Nephron progenitor cell (in vitro differentiated cells): ENCODE results near the gene RASSF5.

Experiments
- DNase-seq: peaks from one replicate; pipeline ENCODE4 v3.0.0; 2021
- H3K27ac Mint-ChIP-seq: 2 replicates; pipeline ENCODE4 v1.8.0; 2021; ENCODE audit warnings: mild to moderate bottlenecking, moderate library complexity, mixed read lengths
- H3K27me3 Mint-ChIP-seq: 2 replicates; pipeline ENCODE4 v1.8.0; 2021; ENCODE audit warnings: mild to moderate bottlenecking, low read depth, mixed read lengths; ENCODE audit not compliant: poor library complexity
- H3K36me3 Mint-ChIP-seq: 2 replicates; pipeline ENCODE4 v1.8.0; 2021; ENCODE audit warnings: low read depth, mixed read lengths
- H3K4me1 Mint-ChIP-seq: 2 replicates; pipeline ENCODE4 v1.8.0; 2021; ENCODE audit warnings: mixed read lengths
- H3K4me3 Mint-ChIP-seq: 2 replicates; pipeline ENCODE4 v1.8.0; 2021; ENCODE audit warnings: mild to moderate bottlenecking, moderate library complexity, mixed read lengths
- H3K9me3 Mint-ChIP-seq: 2 replicates; pipeline ENCODE4 v1.8.0; 2021; ENCODE audit warnings: mild to moderate bottlenecking, moderate library complexity, mixed read lengths
- TF ChIP-seq, protein P1 (sequence below): fragments of 200-600 bp; sonication (generic); IDR thresholded peaks from 2 replicates; pipeline ENCODE4 v1.5.0; 2021; ENCODE audit warnings: antibody characterized with exemption

The RASSF5 gene, protein sequence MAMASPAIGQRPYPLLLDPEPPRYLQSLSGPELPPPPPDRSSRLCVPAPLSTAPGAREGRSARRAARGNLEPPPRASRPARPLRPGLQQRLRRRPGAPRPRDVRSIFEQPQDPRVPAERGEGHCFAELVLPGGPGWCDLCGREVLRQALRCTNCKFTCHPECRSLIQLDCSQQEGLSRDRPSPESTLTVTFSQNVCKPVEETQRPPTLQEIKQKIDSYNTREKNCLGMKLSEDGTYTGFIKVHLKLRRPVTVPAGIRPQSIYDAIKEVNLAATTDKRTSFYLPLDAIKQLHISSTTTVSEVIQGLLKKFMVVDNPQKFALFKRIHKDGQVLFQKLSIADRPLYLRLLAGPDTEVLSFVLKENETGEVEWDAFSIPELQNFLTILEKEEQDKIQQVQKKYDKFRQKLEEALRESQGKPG

DNA sequence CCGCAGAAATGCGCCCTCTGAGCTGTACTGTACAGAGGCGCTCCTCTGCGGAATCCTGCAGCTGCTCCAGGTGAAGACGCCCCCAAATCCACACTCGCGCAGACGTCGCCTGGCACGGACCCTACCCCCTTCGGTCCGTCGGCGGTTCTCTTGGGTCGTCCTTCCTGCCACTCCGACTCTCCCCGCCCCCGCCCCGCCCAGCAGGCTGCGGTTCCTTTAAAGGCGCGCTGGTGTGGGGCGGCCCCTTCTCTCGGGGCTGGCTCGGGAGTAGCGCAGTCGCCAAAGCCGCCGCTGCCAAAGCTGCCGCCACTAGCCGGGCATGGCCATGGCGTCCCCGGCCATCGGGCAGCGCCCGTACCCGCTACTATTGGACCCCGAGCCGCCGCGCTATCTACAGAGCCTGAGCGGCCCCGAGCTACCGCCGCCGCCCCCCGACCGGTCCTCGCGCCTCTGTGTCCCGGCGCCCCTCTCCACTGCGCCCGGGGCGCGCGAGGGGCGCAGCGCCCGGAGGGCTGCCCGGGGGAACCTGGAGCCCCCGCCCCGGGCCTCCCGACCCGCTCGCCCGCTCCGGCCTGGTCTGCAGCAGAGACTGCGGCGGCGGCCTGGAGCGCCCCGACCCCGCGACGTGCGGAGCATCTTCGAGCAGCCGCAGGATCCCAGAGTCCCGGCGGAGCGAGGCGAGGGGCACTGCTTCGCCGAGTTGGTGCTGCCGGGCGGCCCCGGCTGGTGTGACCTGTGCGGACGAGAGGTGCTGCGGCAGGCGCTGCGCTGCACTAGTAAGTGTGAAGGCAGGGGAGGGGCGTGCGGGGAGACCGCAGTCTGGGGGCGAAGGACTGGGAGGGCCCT is at the start of gene RASSF5:
TSS of gene RASSF5 (plus strand) at position 248 of the 846 bp plus-strand sequence. CDS start at position 320, 72 bp downstream.
- Mint-ChIP-seq H3K9me3 (no peaks in the 10 kb centered on the region), H3K4me1 (peaks cover 43% of the 10 kb centered on the region), H3K27ac (no peak within 1 kb of the TSS), H3K27me3 (peaks cover 87% of the 10 kb centered on the region), H3K4me3 (peak within 1 kb of the TSS; percentile 76), H3K36me3 (no peaks in the 10 kb centered on the region)
- peak; percentile 75 for DNase-seq
- TF ChIP-seq, protein P1, sequence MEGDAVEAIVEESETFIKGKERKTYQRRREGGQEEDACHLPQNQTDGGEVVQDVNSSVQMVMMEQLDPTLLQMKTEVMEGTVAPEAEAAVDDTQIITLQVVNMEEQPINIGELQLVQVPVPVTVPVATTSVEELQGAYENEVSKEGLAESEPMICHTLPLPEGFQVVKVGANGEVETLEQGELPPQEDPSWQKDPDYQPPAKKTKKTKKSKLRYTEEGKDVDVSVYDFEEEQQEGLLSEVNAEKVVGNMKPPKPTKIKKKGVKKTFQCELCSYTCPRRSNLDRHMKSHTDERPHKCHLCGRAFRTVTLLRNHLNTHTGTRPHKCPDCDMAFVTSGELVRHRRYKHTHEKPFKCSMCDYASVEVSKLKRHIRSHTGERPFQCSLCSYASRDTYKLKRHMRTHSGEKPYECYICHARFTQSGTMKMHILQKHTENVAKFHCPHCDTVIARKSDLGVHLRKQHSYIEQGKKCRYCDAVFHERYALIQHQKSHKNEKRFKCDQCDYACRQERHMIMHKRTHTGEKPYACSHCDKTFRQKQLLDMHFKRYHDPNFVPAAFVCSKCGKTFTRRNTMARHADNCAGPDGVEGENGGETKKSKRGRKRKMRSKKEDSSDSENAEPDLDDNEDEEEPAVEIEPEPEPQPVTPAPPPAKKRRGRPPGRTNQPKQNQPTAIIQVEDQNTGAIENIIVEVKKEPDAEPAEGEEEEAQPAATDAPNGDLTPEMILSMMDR: no peak

DNA sequence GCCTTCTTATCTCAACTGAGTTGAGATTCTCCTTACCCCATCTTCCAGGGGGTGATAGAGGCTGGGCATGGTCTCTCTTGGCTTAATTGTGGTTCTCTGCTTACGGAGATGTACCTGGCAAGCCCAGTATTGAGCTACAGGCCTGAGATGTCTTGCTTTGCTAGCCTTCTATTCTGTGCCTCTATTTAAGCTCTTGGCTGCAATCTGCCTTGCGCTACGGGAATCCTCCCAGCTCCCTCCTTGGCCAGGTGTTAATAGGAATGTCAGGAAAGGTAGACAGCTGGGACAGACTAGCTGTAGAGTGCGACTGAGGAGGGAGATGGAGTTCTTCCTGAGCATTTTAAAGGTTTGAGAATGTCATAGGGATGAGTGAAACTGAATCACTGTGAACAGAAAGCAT is 47.6 kb upstream of the RASSF5 start:
- Mint-ChIP-seq H3K4me3 (no peak overlapping the region), H3K36me3 (peaks cover 50% of the 10 kb centered on the region), H3K27ac (no peak overlapping the region), H3K27me3 (no peaks in the 10 kb centered on the region), H3K9me3 (no peaks in the 10 kb centered on the region), H3K4me1 (peaks cover 34% of the 10 kb centered on the region)
- TF ChIP-seq, protein P1: no peak
- DNase-seq: no peak

DNA sequence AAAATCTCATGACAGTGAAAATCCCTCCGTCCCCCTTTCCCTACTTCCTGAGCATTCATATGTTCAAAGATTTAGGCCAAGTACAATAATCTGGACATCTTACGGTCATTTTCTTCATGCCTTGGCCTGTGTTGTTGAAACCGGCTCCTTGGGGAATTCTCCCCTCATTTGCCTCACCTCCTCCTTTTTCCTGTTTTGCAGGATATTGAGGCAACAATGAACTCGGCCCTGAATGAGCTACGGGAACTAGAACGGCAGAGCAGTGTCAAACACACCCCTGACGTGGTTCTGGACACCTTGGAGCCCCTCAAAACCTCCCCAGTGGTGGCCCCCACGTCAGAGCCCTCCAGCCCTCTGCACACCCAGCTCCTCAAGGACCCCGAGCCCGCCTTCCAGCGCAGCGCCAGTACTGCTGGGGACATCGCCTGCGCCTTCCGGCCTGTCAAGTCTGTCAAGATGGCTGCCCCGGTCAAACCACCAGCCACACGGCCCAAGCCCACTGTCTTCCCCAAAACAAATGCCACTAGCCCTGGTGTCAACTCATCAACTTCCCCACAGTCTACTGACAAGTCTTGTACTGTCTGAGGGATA is 46.4 kb upstream of the RASSF5 start:
- DNase-seq: no peak
- H3K4me1 Mint-ChIP-seq: peaks cover 22% of the 10 kb centered on the region
- H3K4me3 Mint-ChIP-seq: no peak overlapping the region
- peaks cover 38% of the 10 kb centered on the region for H3K36me3 Mint-ChIP-seq
- H3K9me3 Mint-ChIP-seq: no peaks in the 10 kb centered on the region
- TF ChIP-seq, protein P1: no peak
- peak overlapping the region; percentile 34 for H3K27ac Mint-ChIP-seq
- H3K27me3 Mint-ChIP-seq: no peaks in the 10 kb centered on the region

DNA sequence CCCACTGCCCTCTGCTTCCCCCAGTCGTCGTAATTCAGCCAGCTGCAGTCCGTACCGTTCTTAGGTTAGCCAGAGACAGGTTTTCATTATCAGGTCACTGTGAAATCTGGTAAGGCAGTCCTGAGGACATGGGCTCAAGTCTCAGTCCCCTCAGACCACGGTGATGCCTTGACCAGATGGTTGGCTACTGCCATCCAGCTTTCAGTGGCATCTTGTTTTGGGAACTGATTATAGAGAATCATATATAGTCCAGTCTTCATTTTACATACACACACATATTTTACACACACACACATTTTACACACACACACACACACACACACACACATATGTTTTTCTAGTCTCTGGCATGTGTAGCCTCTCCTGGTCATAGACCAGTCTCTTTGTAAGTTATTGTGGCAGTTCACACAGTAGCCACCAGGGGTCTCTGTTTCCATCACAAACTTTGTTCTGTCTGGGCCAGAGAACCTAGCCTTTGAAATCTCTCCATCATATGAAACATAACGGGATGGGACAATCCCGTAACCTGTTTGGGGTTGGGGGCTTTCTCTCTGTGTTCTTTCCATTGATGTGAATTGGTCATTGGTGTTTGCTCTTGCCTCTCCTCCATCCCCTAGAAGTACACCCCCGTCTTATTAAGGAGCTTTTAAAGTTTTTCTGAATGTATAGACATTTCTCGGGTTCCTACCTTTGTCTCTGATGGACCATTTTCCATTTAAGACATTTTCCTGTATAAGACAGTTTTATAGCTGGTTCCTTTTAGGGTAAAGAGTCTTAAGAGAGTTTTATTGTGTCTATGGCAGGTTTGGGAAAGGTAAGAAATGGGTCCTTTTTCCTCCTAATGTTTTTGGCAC is 45.5 kb upstream of the RASSF5 start:
- DNase-seq: peak; percentile 79
- H3K36me3 Mint-ChIP-seq: peaks cover 33% of the 10 kb centered on the region
- TF ChIP-seq, protein P1: peak; percentile 73
- no peak overlapping the region for H3K4me3 Mint-ChIP-seq
- peaks cover 22% of the 10 kb centered on the region for H3K4me1 Mint-ChIP-seq
- H3K27me3 Mint-ChIP-seq: peaks cover 2% of the 10 kb centered on the region
- H3K27ac Mint-ChIP-seq: peak overlapping the region; percentile 55
- no peaks in the 10 kb centered on the region for H3K9me3 Mint-ChIP-seq

DNA sequence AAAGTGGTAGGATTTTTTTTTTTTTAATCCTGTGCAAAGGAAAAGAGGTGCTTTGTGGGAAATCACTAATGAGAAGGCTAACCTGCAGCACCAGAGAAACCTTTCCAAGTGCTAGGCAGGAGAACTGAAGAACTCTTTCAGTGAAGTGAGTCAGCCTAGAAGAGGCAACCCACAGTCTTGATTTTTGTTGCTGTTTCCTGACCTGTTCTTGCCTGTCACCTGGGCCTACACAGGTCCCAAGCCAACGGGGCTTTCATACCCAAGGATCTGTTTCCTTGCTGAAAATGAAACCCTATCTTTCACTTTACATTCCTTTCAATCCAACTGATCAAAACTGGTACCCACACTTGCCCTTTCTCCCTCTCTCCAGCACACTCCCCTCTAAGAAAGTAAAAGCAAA is 44.2 kb upstream of the RASSF5 start:
- no peak overlapping the region for H3K4me3 Mint-ChIP-seq
- H3K27ac Mint-ChIP-seq: peak overlapping the region; percentile 70
- TF ChIP-seq, protein P1: no peak
- H3K27me3 Mint-ChIP-seq: peaks cover 9% of the 10 kb centered on the region
- no peak for DNase-seq
- peaks cover 32% of the 10 kb centered on the region for H3K4me1 Mint-ChIP-seq
- no peaks in the 10 kb centered on the region for H3K9me3 Mint-ChIP-seq
- peaks cover 23% of the 10 kb centered on the region for H3K36me3 Mint-ChIP-seq
